DND-41 (cell line): ENCODE measurements around the gene FCN1.

Experiments
- ATAC-seq: fragments of 200-7000 bp; cut with Tn5 transposase; 3 replicates; pipeline ENCODE4 v1.9.1; 2021; ENCODE audit warnings: low read depth; ENCODE audit not compliant: insufficient read depth
- DNase-seq: peaks from one replicate; pipeline ENCODE4 v3.0.0-alpha.2; 2020
- H2AFZ ChIP-seq: 2 replicates; pipeline ENCODE4 v1.6.0; 2012; ENCODE audit warnings: low read depth, low read length
- H3K27ac ChIP-seq: 2 replicates; pipeline ENCODE4 v1.5.1; 2012; ENCODE audit warnings: low read length, inconsistent platforms
- H3K27me3 ChIP-seq: fragments of 200-600 bp; sonication (generic); 2 replicates; pipeline ENCODE4 v1.6.0; 2012; ENCODE audit warnings: low read length, mild to moderate bottlenecking, inconsistent platforms; ENCODE audit not compliant: insufficient read depth, poor library complexity
- H3K36me3 ChIP-seq: 2 replicates; pipeline ENCODE4 v1.5.1; 2012; ENCODE audit warnings: low read length, inconsistent platforms; ENCODE audit not compliant: insufficient read depth
- H3K4me1 ChIP-seq: 2 replicates; pipeline ENCODE4 v1.5.1; 2012; ENCODE audit warnings: mild to moderate bottlenecking, low read length; ENCODE audit not compliant: insufficient read depth
- H3K4me2 ChIP-seq: 2 replicates; pipeline ENCODE4 v1.6.0; 2012; ENCODE audit warnings: mild to moderate bottlenecking, moderate library complexity, low read length, inconsistent platforms; ENCODE audit not compliant: insufficient read depth
- H3K4me3 ChIP-seq, 2 experiments: fragments of 200-600 bp in 1 of 2; shearing (Covaris generic) in 1 of 2; 2 replicates each; pipeline ENCODE4 v1.5.1; 2012 to 2016; ENCODE audit warnings: inconsistent platforms in 2 of 2, low read length in 2 of 2, mild to moderate bottlenecking in 2 of 2, low read depth in 1 of 2, moderate library complexity in 1 of 2
- H3K79me2 ChIP-seq: 2 replicates; pipeline ENCODE4 v1.6.0; 2012; ENCODE audit warnings: low read length, inconsistent platforms; ENCODE audit not compliant: insufficient read depth
- H3K9ac ChIP-seq: 2 replicates; pipeline ENCODE4 v1.6.0; 2012; ENCODE audit warnings: low read depth, mild to moderate bottlenecking, inconsistent platforms, low read length, moderate library complexity
- H3K9me3 ChIP-seq: 2 replicates; pipeline ENCODE4 v1.5.1; 2012; ENCODE audit warnings: low read length, moderate library complexity, mild to moderate bottlenecking, inconsistent platforms; ENCODE audit not compliant: insufficient read depth, severe bottlenecking
- H4K20me1 ChIP-seq: 2 replicates; pipeline ENCODE4 v1.6.0; 2012; ENCODE audit warnings: low read length; ENCODE audit not compliant: insufficient read depth
- EZH2 ChIP-seq: IDR thresholded peaks from 3 replicates; pipeline ENCODE4 v1.6.1; 2012; ENCODE audit warnings: borderline replicate concordance, low read depth, mild to moderate bottlenecking, moderate library complexity, low read length, inconsistent platforms; ENCODE audit not compliant: severe bottlenecking
- TF ChIP-seq, protein P1 (sequence below): IDR thresholded peaks from 2 replicates; pipeline ENCODE4 v1.5.1; 2012; ENCODE audit warnings: borderline replicate concordance, low read length, moderate library complexity, mild to moderate bottlenecking; ENCODE audit not compliant: poor library complexity, severe bottlenecking; ENCODE audit errors: extremely low read depth

Gene FCN1

DNA sequence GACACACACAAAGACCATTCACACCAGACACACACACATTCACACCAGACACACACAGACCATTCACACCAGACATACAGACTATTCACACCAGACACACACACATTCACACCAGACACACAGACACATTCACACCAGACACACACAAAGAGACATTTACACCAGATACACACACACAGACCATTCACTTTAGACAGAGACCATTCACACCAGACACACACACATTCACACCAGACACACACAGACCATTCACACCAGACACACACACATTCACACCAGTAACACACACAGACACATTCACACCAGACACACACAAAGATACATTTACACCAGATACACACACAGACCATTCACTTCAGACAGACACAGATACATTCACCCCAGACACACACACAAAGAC, 29.0 kb upstream of the FCN1 start:
- H4K20me1 ChIP-seq: no peaks in the 10 kb centered on the region; the same call in 1 of the 2 replicates
- H3K79me2 ChIP-seq: no peaks in the 10 kb centered on the region
- DNase-seq (no peak), ATAC-seq (no peak)
- H3K27me3 ChIP-seq: no peaks in the 10 kb centered on the region
- no peak overlapping the region for H3K27ac ChIP-seq
- H2AFZ ChIP-seq: no peak overlapping the region
- no peak overlapping the region for H3K4me2 ChIP-seq
- H3K9me3 ChIP-seq: no peaks in the 10 kb centered on the region
- no peaks in the 10 kb centered on the region for H3K4me1 ChIP-seq
- no peaks in the 10 kb centered on the region for H3K36me3 ChIP-seq
- H3K4me3 ChIP-seq: no peak overlapping the region
- H3K9ac ChIP-seq: no peak overlapping the region
- TF ChIP-seq EZH2: no peak
- TF ChIP-seq, protein P1, sequence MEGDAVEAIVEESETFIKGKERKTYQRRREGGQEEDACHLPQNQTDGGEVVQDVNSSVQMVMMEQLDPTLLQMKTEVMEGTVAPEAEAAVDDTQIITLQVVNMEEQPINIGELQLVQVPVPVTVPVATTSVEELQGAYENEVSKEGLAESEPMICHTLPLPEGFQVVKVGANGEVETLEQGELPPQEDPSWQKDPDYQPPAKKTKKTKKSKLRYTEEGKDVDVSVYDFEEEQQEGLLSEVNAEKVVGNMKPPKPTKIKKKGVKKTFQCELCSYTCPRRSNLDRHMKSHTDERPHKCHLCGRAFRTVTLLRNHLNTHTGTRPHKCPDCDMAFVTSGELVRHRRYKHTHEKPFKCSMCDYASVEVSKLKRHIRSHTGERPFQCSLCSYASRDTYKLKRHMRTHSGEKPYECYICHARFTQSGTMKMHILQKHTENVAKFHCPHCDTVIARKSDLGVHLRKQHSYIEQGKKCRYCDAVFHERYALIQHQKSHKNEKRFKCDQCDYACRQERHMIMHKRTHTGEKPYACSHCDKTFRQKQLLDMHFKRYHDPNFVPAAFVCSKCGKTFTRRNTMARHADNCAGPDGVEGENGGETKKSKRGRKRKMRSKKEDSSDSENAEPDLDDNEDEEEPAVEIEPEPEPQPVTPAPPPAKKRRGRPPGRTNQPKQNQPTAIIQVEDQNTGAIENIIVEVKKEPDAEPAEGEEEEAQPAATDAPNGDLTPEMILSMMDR: no peak

DNA sequence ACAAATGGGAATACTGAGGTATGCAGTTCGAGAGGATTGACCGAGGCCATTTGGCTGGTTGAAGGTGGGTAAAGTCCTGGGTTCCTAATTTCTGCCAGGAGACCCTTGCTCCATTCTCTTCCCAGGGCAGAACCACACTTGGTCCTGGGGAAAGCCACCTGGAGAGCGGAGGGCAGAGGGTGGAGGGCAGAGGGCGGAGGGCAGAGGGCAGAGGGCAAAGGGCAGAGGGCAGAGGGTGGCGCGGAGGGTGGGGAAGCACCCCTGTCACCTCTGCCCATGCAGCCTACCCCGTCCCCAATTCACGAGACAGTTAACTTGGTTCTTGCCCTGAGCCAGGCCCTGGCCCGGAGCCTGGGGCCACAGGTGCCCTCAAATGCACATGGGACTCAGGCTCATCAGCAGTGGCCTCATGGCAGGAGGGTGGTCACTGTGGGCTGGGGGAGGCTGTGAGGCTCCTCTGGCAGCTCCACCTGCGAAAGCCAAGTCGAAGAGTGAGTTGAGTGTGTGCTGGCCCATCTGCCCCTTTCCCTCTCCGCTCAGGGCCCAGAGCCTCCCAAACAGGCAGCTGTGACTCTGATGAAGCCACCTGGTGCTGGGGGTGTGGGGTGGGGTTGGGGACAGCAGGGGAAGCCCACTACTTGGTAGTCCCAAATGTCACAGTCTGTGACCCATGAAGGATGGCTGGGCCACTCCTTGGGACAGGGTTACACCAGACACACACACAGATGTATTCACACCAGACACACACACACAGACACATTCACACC, 28.0 kb upstream of the FCN1 start:
- TF ChIP-seq EZH2: no peak
- TF ChIP-seq, protein P1: no peak
- H3K27ac ChIP-seq: no peak overlapping the region
- ATAC-seq (no peak), DNase-seq (no peak)
- H3K4me2 ChIP-seq: no peak overlapping the region
- no peaks in the 10 kb centered on the region; the same call in 1 of the 2 replicates for H4K20me1 ChIP-seq
- H3K4me1 ChIP-seq: no peaks in the 10 kb centered on the region
- H3K36me3 ChIP-seq: no peaks in the 10 kb centered on the region
- no peak overlapping the region for H3K4me3 ChIP-seq
- H2AFZ ChIP-seq: no peak overlapping the region
- H3K27me3 ChIP-seq: no peaks in the 10 kb centered on the region
- H3K79me2 ChIP-seq: no peaks in the 10 kb centered on the region
- H3K9me3 ChIP-seq: no peaks in the 10 kb centered on the region
- H3K9ac ChIP-seq: no peak overlapping the region

DNA sequence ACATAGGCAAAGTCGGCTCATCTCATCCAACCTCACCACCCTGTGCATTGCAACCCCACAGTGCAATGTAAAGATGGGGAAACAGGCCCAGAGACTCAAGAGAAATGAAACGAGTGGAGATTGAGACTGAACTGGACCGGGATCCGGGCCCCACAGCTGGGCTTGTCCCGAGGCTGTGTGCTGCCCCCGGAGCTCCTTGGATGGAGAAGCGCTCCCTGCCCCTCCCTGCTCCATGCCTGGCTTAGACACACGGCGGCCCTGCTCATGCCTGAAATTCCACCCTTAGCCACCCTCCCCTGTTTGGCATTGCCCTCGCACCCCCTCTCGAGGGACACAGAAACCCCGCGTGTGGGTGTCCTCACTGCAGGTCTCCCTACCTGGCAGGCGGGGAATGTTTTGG, 27.2 kb upstream of the FCN1 start:
- Histone ChIP-seq H3K4me1 (no peaks in the 10 kb centered on the region), H3K79me2 (no peaks in the 10 kb centered on the region), H3K36me3 (no peaks in the 10 kb centered on the region), H3K27me3 (no peaks in the 10 kb centered on the region), H3K4me3 (no peak overlapping the region), H4K20me1 (no peaks in the 10 kb centered on the region; the same call in 1 of the 2 replicates), H3K9me3 (no peaks in the 10 kb centered on the region), H3K9ac (no peak overlapping the region), H2AFZ (no peak overlapping the region), H3K4me2 (no peak overlapping the region), H3K27ac (no peak overlapping the region)
- ATAC-seq (no peak), DNase-seq (no peak)
- TF ChIP-seq EZH2: no peak
- TF ChIP-seq, protein P1: no peak

DNA sequence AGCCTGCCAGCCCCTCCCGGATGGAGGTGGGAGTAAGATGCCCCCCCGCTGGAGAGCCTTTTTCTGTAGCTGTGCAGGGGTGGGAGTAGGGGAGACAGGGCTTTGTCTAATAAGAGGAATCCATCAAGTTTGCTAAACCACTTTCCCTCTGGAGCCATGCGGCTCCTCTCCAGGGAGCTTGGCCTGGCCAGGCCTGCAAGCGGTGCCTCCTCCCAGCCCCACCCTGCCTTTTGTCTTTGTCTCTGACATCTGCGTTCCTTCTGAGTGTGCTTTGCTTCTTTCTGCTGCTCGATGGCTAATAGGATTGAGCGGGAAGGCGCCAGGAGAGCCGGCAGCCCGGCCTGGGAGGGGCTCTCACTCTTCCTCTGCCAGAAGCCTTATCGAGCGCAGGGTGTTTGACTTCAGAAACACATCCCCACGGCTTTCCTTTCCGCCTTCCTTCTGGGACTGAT, 26.7 kb upstream of the FCN1 start:
- H3K9ac ChIP-seq: no peak overlapping the region
- DNase-seq (no peak), ATAC-seq (no peak)
- H4K20me1 ChIP-seq: no peaks in the 10 kb centered on the region; the same call in 1 of the 2 replicates
- no peaks in the 10 kb centered on the region for H3K27me3 ChIP-seq
- H3K9me3 ChIP-seq: no peaks in the 10 kb centered on the region
- no peak overlapping the region for H3K4me3 ChIP-seq
- no peak overlapping the region for H2AFZ ChIP-seq
- H3K79me2 ChIP-seq: no peaks in the 10 kb centered on the region
- H3K4me2 ChIP-seq: no peak overlapping the region
- no peaks in the 10 kb centered on the region for H3K4me1 ChIP-seq
- no peaks in the 10 kb centered on the region for H3K36me3 ChIP-seq
- no peak for TF ChIP-seq EZH2
- H3K27ac ChIP-seq: no peak overlapping the region
